Thoracic aorta (tissue), 2 donors: Measurements from ENCODE around the gene RBM8A. TPM values are rescaled to one million over a fixed set of nuclear protein-coding genes. Genes with fewer than 3 reads are reported as not detected.

Experiments
- ATAC-seq: fragments of 150-250 bp; one replicate; pipeline ENCODE4 v1.8.0; 2017; ENCODE audit warnings: low read depth; ENCODE audit not compliant: insufficient number of reproducible peaks, low FRiP score
- DNase-seq: peaks from one replicate; pipeline ENCODE4 v3.0.0-alpha.2; 2020; ENCODE audit warnings: low spot score
- H3K27ac ChIP-seq, 2 donors: fragments of 200-600 bp; sonication (generic); 1 replicate in 1 of 2; 2 replicates in 1 of 2; pipeline ENCODE4 v1.5.1; 2016; ENCODE audit warnings: mild to moderate bottlenecking in 2 of 2, moderate library complexity in 2 of 2
- H3K27me3 ChIP-seq: fragments of 200-600 bp; sonication (generic); replicated peaks from 2 replicates; pipeline ENCODE4 v1.6.0; 2016; ENCODE audit warnings: mild to moderate bottlenecking; ENCODE audit not compliant: insufficient read depth
- H3K36me3 ChIP-seq: fragments of 200-600 bp; sonication (generic); one replicate; pipeline ENCODE4 v1.5.1; 2016
- H3K4me1 ChIP-seq, 2 donors: fragments of 200-600 bp; sonication (generic); 1 replicate in 1 of 2; 2 replicates in 1 of 2; pipeline versions ENCODE4 v1.5.1 to v1.6.0; 2016; ENCODE audit warnings: low read depth in 2 of 2, mild to moderate bottlenecking in 1 of 2; ENCODE audit not compliant: control insufficient read depth in 1 of 2
- H3K4me3 ChIP-seq: fragments of 200-600 bp; sonication (generic); 2 replicates; pipeline ENCODE4 v1.5.1; 2016; ENCODE audit warnings: mild to moderate bottlenecking
- H3K9me3 ChIP-seq: fragments of 200-600 bp; sonication (generic); 2 replicates; pipeline ENCODE4 v1.5.1; 2016
- total RNA-seq, 2 donors: library from RNA; depleted of rRNA; stranded (reverse); fragments of >200 nt; gene quantifications; one replicate each; pipeline versions ENCODE4 v1.1.0 to v1.2.3, GENCODE V29; 2016
- TF ChIP-seq, protein P1 (sequence below): fragments of 200-600 bp; sonication (generic); IDR thresholded peaks from one replicate; pipeline ENCODE4 v1.5.1; 2019; ENCODE audit warnings: antibody characterized with exemption

RBM8A gene
- total RNA-seq, 2 donors from 2014 or later, result 37.8 to 151 TPM

DNA sequence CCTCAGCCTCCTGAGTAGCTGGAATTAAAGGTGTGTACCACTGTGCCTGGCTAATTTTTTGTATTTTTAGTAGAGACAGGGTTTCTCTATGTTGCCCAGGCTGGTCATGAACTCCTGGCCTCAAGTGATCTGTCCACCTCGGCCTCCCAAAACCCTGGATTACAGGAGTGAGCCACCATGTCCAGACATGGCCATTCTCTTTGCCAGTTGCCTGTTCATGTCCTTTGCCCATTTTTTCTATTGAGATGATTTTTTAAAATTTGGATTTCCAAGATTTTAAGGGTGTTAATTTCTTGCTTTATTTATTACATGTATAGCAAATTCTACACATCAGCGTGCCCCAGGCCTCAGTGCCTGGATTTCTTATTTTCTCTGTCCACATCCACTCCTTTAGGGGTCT, 40.0 kb upstream of the RBM8A start:
- H3K27me3 ChIP-seq, result no peaks in the 10 kb centered on the region
- DNase-seq (no peak), ATAC-seq (no peak)
- no peaks in the 10 kb centered on the region for H3K9me3 ChIP-seq
- H3K4me3 ChIP-seq, result no peak overlapping the region
- peaks cover 19 to 29% of the 10 kb centered on the region in 2 donors for H3K4me1 ChIP-seq
- TF ChIP-seq, protein P1, sequence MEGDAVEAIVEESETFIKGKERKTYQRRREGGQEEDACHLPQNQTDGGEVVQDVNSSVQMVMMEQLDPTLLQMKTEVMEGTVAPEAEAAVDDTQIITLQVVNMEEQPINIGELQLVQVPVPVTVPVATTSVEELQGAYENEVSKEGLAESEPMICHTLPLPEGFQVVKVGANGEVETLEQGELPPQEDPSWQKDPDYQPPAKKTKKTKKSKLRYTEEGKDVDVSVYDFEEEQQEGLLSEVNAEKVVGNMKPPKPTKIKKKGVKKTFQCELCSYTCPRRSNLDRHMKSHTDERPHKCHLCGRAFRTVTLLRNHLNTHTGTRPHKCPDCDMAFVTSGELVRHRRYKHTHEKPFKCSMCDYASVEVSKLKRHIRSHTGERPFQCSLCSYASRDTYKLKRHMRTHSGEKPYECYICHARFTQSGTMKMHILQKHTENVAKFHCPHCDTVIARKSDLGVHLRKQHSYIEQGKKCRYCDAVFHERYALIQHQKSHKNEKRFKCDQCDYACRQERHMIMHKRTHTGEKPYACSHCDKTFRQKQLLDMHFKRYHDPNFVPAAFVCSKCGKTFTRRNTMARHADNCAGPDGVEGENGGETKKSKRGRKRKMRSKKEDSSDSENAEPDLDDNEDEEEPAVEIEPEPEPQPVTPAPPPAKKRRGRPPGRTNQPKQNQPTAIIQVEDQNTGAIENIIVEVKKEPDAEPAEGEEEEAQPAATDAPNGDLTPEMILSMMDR, result no peak
- no peak overlapping the region for H3K27ac ChIP-seq
- H3K36me3 ChIP-seq, result no peaks in the 10 kb centered on the region

- Histone ChIP-seq H3K27me3 (no peaks in the 10 kb centered on the region), H3K9me3 (no peaks in the 10 kb centered on the region), H3K27ac (peak overlapping the region; percentile 88 to 93), H3K4me3 (peak overlapping the region; percentile 92), H3K4me1 (peaks cover 19 to 29% of the 10 kb centered on the region in 2 donors), H3K36me3 (no peaks in the 10 kb centered on the region)
- TF ChIP-seq, protein P1, result no peak
- DNase-seq, result no peak
- ATAC-seq, result no peak
These were observed 37.9 kb upstream of the RBM8A start for GRCh38 chr1:145965119-145965744.

DNA sequence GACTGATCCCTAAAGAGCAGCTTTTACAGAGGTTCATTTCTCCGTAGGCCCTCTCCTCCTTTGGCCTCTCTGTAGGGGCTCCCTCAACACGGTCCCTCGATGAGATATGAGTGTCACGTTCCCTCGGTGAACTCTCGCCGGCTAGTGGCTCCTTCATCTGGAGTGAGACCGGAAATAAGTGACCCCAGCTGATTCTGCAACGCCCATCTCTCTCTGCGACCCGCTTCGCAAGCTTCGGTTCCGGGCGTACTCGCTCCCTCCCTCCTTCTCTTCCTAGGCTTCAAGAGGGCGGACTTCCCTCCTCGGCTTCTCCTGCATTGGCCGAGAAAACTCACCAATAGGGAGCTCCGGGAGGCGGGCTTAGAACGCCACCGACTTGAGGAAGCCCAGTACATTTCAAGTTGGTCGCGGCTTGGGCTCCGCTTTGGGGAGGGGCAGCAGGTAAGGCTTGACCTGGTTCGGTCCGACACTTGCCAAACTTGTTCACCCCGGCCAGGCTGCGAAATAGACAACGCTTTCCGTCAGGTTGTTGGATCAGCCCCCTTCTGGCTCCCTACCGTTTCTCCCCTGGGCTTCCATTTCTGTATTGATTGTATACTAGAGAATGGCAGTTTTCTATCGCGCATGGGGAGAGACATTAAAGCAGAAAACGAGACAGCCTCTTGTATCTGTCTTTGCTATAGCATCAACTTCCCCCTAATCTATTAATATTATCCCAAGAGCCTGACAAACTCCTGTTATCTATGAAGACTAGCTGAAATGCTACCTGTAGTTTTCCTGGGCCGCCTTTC, 37.2 kb upstream of the RBM8A start, which contains the start of the genes ANKRD34A and POLR3GL:
ANKRD34A (minus strand) TSS at position 248 of the 791 bp plus-strand sequence. CDS start 2,816 bp downstream, outside the sequence.
POLR3GL (plus strand) TSS at position 363 of the 791 bp plus-strand sequence. CDS start 10,176 bp downstream, outside the sequence.
- H3K4me1 ChIP-seq, result peaks cover 19 to 35% of the 10 kb centered on the region in 2 donors
- peak within 1 kb of the TSS; percentile 88 to 93 for H3K27ac ChIP-seq
- ATAC-seq (peak; percentile 75), DNase-seq (peak; percentile 91)
- H3K27me3 ChIP-seq, result no peaks in the 10 kb centered on the region
- H3K9me3 ChIP-seq, result no peaks in the 10 kb centered on the region
- TF ChIP-seq, protein P1, result no peak
- peak within 1 kb of the TSS; percentile 92 for H3K4me3 ChIP-seq
- H3K36me3 ChIP-seq, result no peaks in the 10 kb centered on the region

DNA sequence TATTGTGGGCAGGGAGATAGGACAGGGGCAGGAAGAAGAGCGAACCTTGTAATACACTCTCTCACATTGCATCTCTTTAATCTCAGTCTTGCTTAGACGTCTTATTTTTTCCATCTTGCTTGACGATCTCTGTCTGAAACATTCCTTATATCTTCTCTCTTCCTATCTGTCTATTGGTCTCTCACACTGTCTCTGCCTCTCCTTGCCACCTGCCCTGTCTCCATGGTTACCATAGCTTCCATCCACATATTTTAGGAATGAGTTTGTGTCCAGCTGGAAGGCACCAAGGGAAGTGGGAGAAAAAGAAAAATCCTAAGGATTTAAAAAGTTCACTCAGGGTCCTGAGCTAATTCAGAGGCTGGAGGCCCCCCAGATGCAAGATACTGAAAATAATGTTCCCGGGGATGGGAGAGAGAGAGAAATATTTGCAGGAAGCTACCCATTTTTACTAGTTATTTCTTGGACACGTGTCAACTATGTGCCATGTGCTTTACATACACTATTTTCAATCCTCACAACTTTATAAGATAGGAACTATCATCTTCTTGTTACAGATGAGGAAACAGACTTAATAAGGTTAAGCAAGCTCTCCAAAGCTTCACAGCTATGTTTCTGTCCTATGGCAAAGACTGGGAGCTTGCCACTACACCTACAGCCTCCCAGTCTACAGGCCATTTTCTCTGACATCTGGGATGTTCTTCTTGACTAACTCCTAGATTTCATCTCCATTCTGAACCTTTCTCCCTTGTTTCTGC, 36.2 kb upstream of the RBM8A start:
- TF ChIP-seq, protein P1, result no peak
- no peaks in the 10 kb centered on the region for H3K9me3 ChIP-seq
- H3K4me3 ChIP-seq, result peak overlapping the region; percentile 92
- peaks cover 21 to 41% of the 10 kb centered on the region in 2 donors for H3K4me1 ChIP-seq
- H3K27me3 ChIP-seq, result no peaks in the 10 kb centered on the region
- ATAC-seq, result no peak
- peak overlapping the region; percentile 88 to 93 for H3K27ac ChIP-seq
- no peaks in the 10 kb centered on the region for H3K36me3 ChIP-seq
- DNase-seq, result no peak
